UCSD-AML1 (cell line): Measurements from ENCODE around the gene C4B.
"Not testable (repeated sequence)": the region's sequence is repeated elsewhere in the genome, so short reads cannot be mapped to it uniquely, and the experiment has no call there.

Experiments
- DNase-seq: peaks from one replicate; lab custom pipeline; 2025; ENCODE audit not compliant: unreplicated experiment; lab: John Stamatoyannopoulos, UW

C4B gene

GRCh38 chr6:32050562-32050961 lies 36.0 kb downstream of the C4B start:
- no peak for DNase-seq

- not testable (repeated sequence) for DNase-seq
These were observed 38.0 kb downstream of the C4B start for GRCh38 chr6:32052626-32053025.

- not testable (repeated sequence) for DNase-seq
These were observed 38.7 kb downstream of the C4B start for GRCh38 chr6:32053314-32053713.

GRCh38 chr6:32055756-32056155 lies 41.2 kb downstream of the C4B start:
- DNase-seq: not testable (repeated sequence)

- no peak for DNase-seq
These were observed 41.7 kb downstream of the C4B start for GRCh38 chr6:32056254-32056653.

- no peak for DNase-seq
These were observed 43.4 kb downstream of the C4B start for GRCh38 chr6:32057966-32058365.

GRCh38 chr6:32058511-32058963 lies 43.9 kb downstream of the C4B start:
- DNase-seq: no peak

- DNase-seq: no peak
These were observed 46.5 kb downstream of the C4B start for GRCh38 chr6:32060966-32061655.

- no peak for DNase-seq
These were observed 50.1 kb downstream of the C4B start for GRCh38 chr6:32064706-32065105.

- not testable (repeated sequence) for DNase-seq
These were observed 52.9 kb downstream of the C4B start for GRCh38 chr6:32067521-32067920.

- DNase-seq: not testable (repeated sequence)
These were observed 53.7 kb downstream of the C4B start for GRCh38 chr6:32068315-32068714.

GRCh38 chr6:32068867-32069266 lies 54.3 kb downstream of the C4B start:
- no peak for DNase-seq

GRCh38 chr6:32069460-32069859 lies 54.9 kb downstream of the C4B start:
- no peak for DNase-seq

- DNase-seq: no peak
These were observed 55.4 kb downstream of the C4B start for GRCh38 chr6:32069878-32070515.

GRCh38 chr6:32070814-32071543 lies 56.4 kb downstream of the C4B start:
- DNase-seq: no peak

- DNase-seq: no peak
These were observed 58.5 kb downstream of the C4B start for GRCh38 chr6:32073101-32073500.

- DNase-seq: no peak
These were observed 59.0 kb downstream of the C4B start for GRCh38 chr6:32073613-32074012.

GRCh38 chr6:32074996-32075532 lies 60.5 kb downstream of the C4B start:
- no peak for DNase-seq

GRCh38 chr6:32075781-32076180 lies 61.2 kb downstream of the C4B start:
- no peak for DNase-seq

GRCh38 chr6:32076321-32076809 lies 61.8 kb downstream of the C4B start:
- no peak for DNase-seq

GRCh38 chr6:32079566-32080290 lies 65.1 kb downstream of the C4B start:
- no peak for DNase-seq
